H1 (cell line): ENCODE data around the gene NRXN2. TPM values are rescaled to one million over a fixed set of nuclear protein-coding genes. Genes with fewer than 3 reads are reported as not detected.

Experiments used
- CTCF ChIA-PET: fragments of 300-600 bp; sonication (Branson Sonifier 250); formaldehyde crosslinking; loops from one replicate; lab custom pipeline; 2021; ENCODE audit not compliant: partially characterized antibody; lab: Charles Lee
- POLR2A ChIA-PET: fragments of 300-600 bp; sonication (Branson Sonifier 250); formaldehyde crosslinking; loops from one replicate; lab custom pipeline; 2021; ENCODE audit warnings: inconsistent platforms; ENCODE audit not compliant: partially characterized antibody; lab: Charles Lee
- DNase-seq, 2 experiments: peaks; one replicate each; pipeline versions ENCODE4 v3.0.0 to v3.0.0-alpha.2; 2010 to 2022; ENCODE audit warnings: low spot score in 2 of 2, low read depth in 1 of 2, mixed read lengths in 1 of 2
- FAIRE-seq: peaks from 2 replicates; lab custom pipeline; 2011; peaks lifted over from hg19 to GRCh38; lab: Jason Lieb, UNC
- H2AFZ ChIP-seq: 2 replicates; pipeline ENCODE4 v1.8.1; 2012; ENCODE audit warnings: low read length, inconsistent platforms
- H2AK5ac ChIP-seq: 2 replicates; pipeline ENCODE4 v1.6.1; 2013; ENCODE audit warnings: low read depth, low read length
- H2BK120ac ChIP-seq: replicated peaks from 2 replicates; pipeline ENCODE3; 2013; ENCODE audit warnings: low read depth, low read length, inconsistent platforms
- H2BK12ac ChIP-seq: 2 replicates; pipeline ENCODE4 v1.6.1; 2013; ENCODE audit warnings: low read depth, low read length
- H2BK15ac ChIP-seq: 2 replicates; pipeline ENCODE4 v1.6.1; 2013; ENCODE audit warnings: low read length
- H2BK20ac ChIP-seq: 2 replicates; pipeline ENCODE4 v1.6.1; 2013; ENCODE audit warnings: low read length
- H2BK5ac ChIP-seq: 2 replicates; pipeline ENCODE4 v1.6.1; 2013; ENCODE audit warnings: low read depth, low read length
- H3K14ac ChIP-seq: 2 replicates; pipeline ENCODE4 v1.6.1; 2013; ENCODE audit warnings: inconsistent platforms; ENCODE audit not compliant: insufficient read length
- H3K18ac ChIP-seq: 2 replicates; pipeline ENCODE4 v1.6.1; 2013; ENCODE audit warnings: low read length; ENCODE audit errors: extremely low read depth
- H3K23ac ChIP-seq: 2 replicates; pipeline ENCODE4 v1.6.1; 2013; ENCODE audit warnings: inconsistent platforms; ENCODE audit not compliant: insufficient read length
- H3K23me2 ChIP-seq: 2 replicates; pipeline ENCODE4 v1.6.1; 2013; ENCODE audit warnings: low read depth, low read length
- H3K27ac ChIP-seq: 2 replicates; pipeline ENCODE4 v1.6.1; 2011; ENCODE audit warnings: low read depth, low read length, inconsistent platforms
- H3K27me3 ChIP-seq, 4 experiments: replicated peaks in 1 of 4; 1 replicate in 1 of 4; 2 replicates in 3 of 4; pipeline versions ENCODE4 v1.6.1 to v1.8.1; 2011 to 2013; ENCODE audit warnings: low read length in 3 of 4, mild to moderate bottlenecking in 3 of 4, inconsistent platforms in 2 of 4, mixed read lengths in 2 of 4, moderate library complexity in 1 of 4; ENCODE audit not compliant: control insufficient read depth in 3 of 4, insufficient read depth in 3 of 4; ENCODE audit errors: extremely low read depth in 1 of 4
- H3K36me3 ChIP-seq, 4 experiments: 2 replicates each; pipeline versions ENCODE4 v1.6.1 to v1.8.1; 2011 to 2013; ENCODE audit warnings: mild to moderate bottlenecking in 4 of 4, low read length in 3 of 4, moderate library complexity in 2 of 4, control low read depth in 1 of 4, inconsistent platforms in 1 of 4; ENCODE audit not compliant: insufficient read depth in 4 of 4, control insufficient read depth in 2 of 4
- H3K4ac ChIP-seq: replicated peaks from 2 replicates; pipeline ENCODE3; 2013; ENCODE audit warnings: low read length, low read depth, mixed read lengths, inconsistent platforms; ENCODE audit not compliant: insufficient read length
- H3K4me1 ChIP-seq, 4 experiments: replicated peaks in 1 of 4; 1 replicate in 1 of 4; 2 replicates in 3 of 4; pipeline versions ENCODE4 v1.6.1 to v1.8.1; 2011 to 2013; ENCODE audit warnings: low read length in 3 of 4, inconsistent platforms in 2 of 4, mixed read lengths in 1 of 4; ENCODE audit not compliant: insufficient read depth in 4 of 4, control insufficient read depth in 3 of 4
- H3K4me2 ChIP-seq, 2 experiments: 2 replicates each; pipeline versions ENCODE4 v1.6.1 to v1.8.1; 2011 to 2013; ENCODE audit warnings: low read depth in 2 of 2, low read length in 2 of 2, control low read depth in 1 of 2, inconsistent platforms in 1 of 2, mild to moderate bottlenecking in 1 of 2; ENCODE audit not compliant: insufficient read depth in 1 of 2
- H3K4me3 ChIP-seq, 4 experiments: fragments of 200-600, 300-600 bp in 1 of 4; sonication (generic), shearing (Covaris generic), sonication (Bioruptor Twin) in 1 of 4; 2 replicates each; pipeline versions ENCODE4 v1.5.1 to v1.8.1; 2011 to 2016; ENCODE audit warnings: low read length in 4 of 4, low read depth in 3 of 4, control low read depth in 2 of 4, inconsistent platforms in 2 of 4, mild to moderate bottlenecking in 2 of 4, mixed read lengths in 1 of 4, moderate library complexity in 1 of 4; ENCODE audit not compliant: insufficient read depth in 2 of 4; ENCODE audit errors: extremely low read depth in 1 of 4
- H3K56ac ChIP-seq: replicated peaks from 2 replicates; pipeline ENCODE3; 2013; ENCODE audit warnings: low read depth, mild to moderate bottlenecking, mixed read lengths, low read length, inconsistent platforms; ENCODE audit not compliant: insufficient read length
- H3K79me1 ChIP-seq: 2 replicates; pipeline ENCODE4 v1.6.1; 2013; ENCODE audit warnings: low read depth, low read length, control low read depth
- H3K79me2 ChIP-seq, 2 experiments: 2 replicates each; pipeline versions ENCODE4 v1.6.1 to v1.8.1; 2012 to 2013; ENCODE audit warnings: low read length in 2 of 2, mild to moderate bottlenecking in 2 of 2, inconsistent platforms in 1 of 2; ENCODE audit not compliant: insufficient read depth in 2 of 2, control insufficient read depth in 1 of 2
- H3K9ac ChIP-seq, 4 experiments: replicated peaks in 1 of 4; 1 replicate in 1 of 4; 2 replicates in 3 of 4; pipeline versions ENCODE4 v1.6.1 to v1.8.1; 2011 to 2013; ENCODE audit warnings: low read depth in 3 of 4, low read length in 3 of 4, control low read depth in 2 of 4, mild to moderate bottlenecking in 2 of 4, moderate library complexity in 2 of 4, inconsistent platforms in 1 of 4; ENCODE audit errors: extremely low read depth in 1 of 4
- H3K9me3 ChIP-seq, 2 experiments: 2 replicates each; pipeline versions ENCODE4 v1.6.1 to v1.8.1; 2012 to 2013; ENCODE audit warnings: mild to moderate bottlenecking in 2 of 2, moderate library complexity in 2 of 2, control low read depth in 1 of 2, inconsistent platforms in 1 of 2, low read depth in 1 of 2, low read length in 1 of 2, mixed read lengths in 1 of 2; ENCODE audit not compliant: insufficient read depth in 2 of 2
- H4K20me1 ChIP-seq, 2 experiments: replicated peaks in 1 of 2; 2 replicates each; pipeline versions ENCODE3 to v1.8.1; 2011 to 2013; ENCODE audit warnings: inconsistent platforms in 2 of 2, low read length in 2 of 2, mild to moderate bottlenecking in 1 of 2; ENCODE audit not compliant: insufficient read depth in 2 of 2, control insufficient read depth in 1 of 2
- H4K5ac ChIP-seq: 2 replicates; pipeline ENCODE4 v1.6.1; 2013; ENCODE audit warnings: low read length, low read depth, mixed read lengths, inconsistent platforms; ENCODE audit not compliant: insufficient read length
- H4K8ac ChIP-seq: 2 replicates; pipeline ENCODE4 v1.8.0; 2013; ENCODE audit warnings: mild to moderate bottlenecking, moderate library complexity, low read length, inconsistent platforms; ENCODE audit not compliant: insufficient read depth; ENCODE audit errors: extremely low read depth
- H4K91ac ChIP-seq: replicated peaks from 2 replicates; pipeline ENCODE3; 2013; ENCODE audit warnings: low read length, mixed read lengths, inconsistent platforms; ENCODE audit not compliant: insufficient read length
- GABPA ChIP-seq: IDR thresholded peaks from 2 replicates; pipeline ENCODE4 v1.6.1; 2011; ENCODE audit warnings: mild to moderate bottlenecking, low read length, moderate library complexity, borderline replicate concordance; ENCODE audit not compliant: insufficient read depth
- POLR2A ChIP-seq, 2 experiments: IDR thresholded peaks; 1 replicate in 1 of 2; 2 replicates in 1 of 2; pipeline ENCODE4 v1.6.1; 2011; ENCODE audit warnings: low read depth in 2 of 2, low read length in 2 of 2, mild to moderate bottlenecking in 2 of 2; ENCODE audit errors: control extremely low read depth in 1 of 2
- POLR2AphosphoS5 ChIP-seq: IDR thresholded peaks from 2 replicates; pipeline ENCODE4 v1.6.1; 2011; ENCODE audit warnings: low read depth, low read length
- WGBS, 2 experiments: shearing (Covaris generic) in 1 of 2; methylation state at CpG; one replicate each; pipeline versions ENCODE4 v1.1.6 to v1.1.7; 2013 to 2015; ENCODE audit warnings: low lambda C conversion rate in 2 of 2, mixed read lengths in 2 of 2, inconsistent platforms in 1 of 2, low coverage in 1 of 2, missing lambda C conversion rate in 1 of 2; ENCODE audit not compliant: insufficient replicate concordance in 2 of 2, insufficient coverage in 1 of 2, insufficient read length in 1 of 2; ENCODE audit errors: extremely low coverage in 1 of 2, missing lambda C conversion rate in 1 of 2; 5-methylcytosine and 5-hydroxymethylcytosine counted together
- polyA plus RNA-seq, 7 experiments: library from polyadenylated mRNA; depleted of rRNA in 3 of 7; stranded (reverse) in 5 of 7; unstranded in 2 of 7; fragments of >200 nt in 5 of 7; fragments of 200-250 nt in 2 of 7; gene quantifications; 1 replicate in 5 of 7; 2 replicates in 1 of 7; 4 replicates in 1 of 7; pipeline versions ENCODE4 v1.2.1 to v1.2.3, GENCODE V29; 2011 to 2013; ENCODE audit warnings: missing spikeins in 2 of 7, mixed read lengths in 2 of 7
- total RNA-seq: library from RNA; stranded (reverse); fragmentation: NEBNext Ultra II Directional; extraction: Animal tissue kit (Norgen Biotek cat#: 25700); gene quantifications from 2 replicates; pipeline ENCODE4 v1.2.1, GENCODE V29; 2021

Gene NRXN2
- total and polyA plus RNA-seq, 2 of the 8 experiments (the other 6 are each of a cell fraction or from before 2014, with no cell fraction given) = 1.3 to 11.5 TPM

- DNase-seq = no peak
- Histone ChIP-seq H3K27ac (peak overlapping the region; percentile 86), H3K4ac (no peak overlapping the region), H3K4me1 (peaks cover 26 to 76% (median 64%) of the 10 kb centered on the region in 4 experiments), H3K4me2 (peak overlapping the region; percentile 56 to 70), H2BK5ac (peak overlapping the region; percentile 100), H2BK20ac (peak overlapping the region; percentile 75; the same call in 1 of the 2 replicates), H3K56ac (peak overlapping the region; percentile 27), H2AK5ac (no peak overlapping the region), H3K4me3 (peak overlapping the region in 3 of 4 experiments; percentile 5 to 36 (median 14); a peak in 4 of 8 replicates)
- 65% methylated on average over 6 of the region's 6 CpGs; no CpG with 5 or more reads in 1 of the 2 experiments for WGBS, 2 experiments
- peak; percentile 71 for TF ChIP-seq POLR2AphosphoS5
- TF ChIP-seq POLR2A (IDR thresholded peaks at IDR 0.05; ENCODE audit: control extremely low read depth in 1 of 2, low read depth in 2 of 2, low read length in 2 of 2) = peak in 1 of 2 experiments; percentile 41; a peak in 1 of 3 replicates
- no peak for TF ChIP-seq GABPA
- TF ChIP-seq, all 59 proteins: peak for 2
- Histone ChIP-seq H2BK15ac (no peak overlapping the region; the same call in 1 of the 2 replicates), H3K36me3 (peaks cover 26 to 51% (median 39%) of the 10 kb centered on the region in 4 experiments), H3K18ac (peak overlapping the region; percentile 92), H2BK120ac (peak overlapping the region; percentile 62), H3K79me2 (peaks cover 0 to 13% of the 10 kb centered on the region in 2 experiments; a peak in 1 of 4 replicates), H3K79me1 (peaks cover 3% of the 10 kb centered on the region), H4K5ac (peak overlapping the region; percentile 61), H3K23me2 (no peaks in the 10 kb centered on the region), H3K9ac (peak overlapping the region in 2 of 4 experiments; percentile 15 to 51; a peak in 4 of 7 replicates), H4K91ac (peak overlapping the region; percentile 67), H2BK12ac (peak overlapping the region; percentile 72), H3K27me3 (no peaks in the 10 kb centered on the region), H2AFZ (no peak overlapping the region), H3K9me3 (no peaks in the 10 kb centered on the region), H3K23ac (no peak overlapping the region), H3K14ac (no peak overlapping the region), H4K20me1 (peaks cover 15 to 21% of the 10 kb centered on the region in 2 experiments), H4K8ac (no peak overlapping the region)
- no peak for FAIRE-seq
- ChIA-PET CTCF (interaction anchor here (0.7 to 23.6 kb wide), 6 partner anchors 11 to 112 kb away, joined by 3 to 376 read pairs (median 4); partner anchors contain the start of gene RASGRP2), POLR2A (interaction anchor here (1.1 to 42.9 kb wide), 12 partner anchors 2 to 373 kb away, joined by 3 to 1087 read pairs (median 4); partner anchors contain the start of genes FAU, MRPL49, PYGM and RASGRP2)
Measured at GRCh38 chr11:64763526-64764039, 40.6 kb upstream of the NRXN2 start.
